Measurements from ENCODE around the gene CDON. TPM values are rescaled to one million over a fixed set of nuclear protein-coding genes. Genes with fewer than 3 reads are reported as not detected.

CDON gene
- total and polyA plus RNA-seq, 2 of the 13 experiments (the other 11 are each of a cell fraction or from before 2014, with no cell fraction given) = 9.6 to 12.8 TPM

DNA sequence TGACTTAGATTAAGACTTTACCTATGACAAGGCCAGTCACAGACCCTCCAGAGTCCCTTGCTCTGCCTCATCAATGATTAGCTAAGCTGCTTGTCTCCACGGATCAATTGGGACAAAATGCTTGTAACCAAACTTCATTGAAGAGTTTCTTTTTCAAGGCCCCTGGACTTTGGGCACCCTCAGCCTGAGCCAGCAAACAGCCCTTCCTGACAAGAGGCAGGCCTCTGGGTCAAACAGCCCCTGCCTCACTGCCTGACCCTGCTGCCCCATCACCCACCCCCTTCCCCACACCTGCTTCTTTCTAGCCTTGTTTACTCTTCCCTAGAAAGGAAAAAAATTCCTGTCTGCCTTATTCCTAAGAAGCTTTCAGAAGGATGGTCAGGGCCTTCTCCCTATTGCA lies 26.3 kb upstream of the CDON start (continued):
- TF ChIP-seq TFDP1 (CRISPR knock-in tag; IDR thresholded peaks at IDR 0.05; ENCODE audit: borderline replicate concordance) (no peak), ZNF614 (CRISPR knock-in tag; IDR thresholded peaks at IDR 0.05; ENCODE audit: borderline replicate concordance) (peak; percentile 78; the same call in 1 of the 2 replicates), IRF2 (CRISPR knock-in tag; IDR thresholded peaks at IDR 0.05) (peak; percentile 39; the same call in 1 of the 2 replicates), RXRA (CRISPR knock-in tag; IDR thresholded peaks at IDR 0.05) (peak; percentile 54; the same call in 1 of the 2 replicates), CBX2 (IDR thresholded peaks at IDR 0.05; ENCODE audit: low read depth, low read length) (no peak), CBX2 (CRISPR knock-in tag; IDR thresholded peaks at IDR 0.05; ENCODE audit: low read depth) (no peak), REPIN1 (CRISPR knock-in tag; IDR thresholded peaks at IDR 0.05; ENCODE audit: borderline replicate concordance, low read depth) (0 out of 2 replicates have a peak, but pooled peaks have one; percentile 60), ZBTB46 (CRISPR knock-in tag; IDR thresholded peaks at IDR 0.05; ENCODE audit: borderline replicate concordance) (no peak), YEATS2 (CRISPR knock-in tag; IDR thresholded peaks at IDR 0.05; ENCODE audit: borderline replicate concordance) (no peak), ZNF816 (CRISPR knock-in tag; IDR thresholded peaks at IDR 0.05; ENCODE audit: borderline replicate concordance) (no peak), CTCF (CRISPR knock-in tag; IDR thresholded peaks at IDR 0.05) (no peak), SUZ12 (IDR thresholded peaks at IDR 0.05; ENCODE audit: low read depth, low read length) (no peak), ZNF337 (CRISPR knock-in tag; IDR thresholded peaks at IDR 0.05; ENCODE audit: borderline replicate concordance, low read depth) (no peak), ZNF430 (CRISPR knock-in tag; IDR thresholded peaks at IDR 0.05) (no peak; the same call in 1 of the 2 replicates), PPARG (CRISPR knock-in tag; conservative IDR thresholded peaks at IDR 0.05) (peak; percentile 47; the same call in 1 of the 2 replicates), DNMT3B (CRISPR knock-in tag; conservative IDR thresholded peaks at IDR 0.05) (no peak), KAT7 (CRISPR knock-in tag; IDR thresholded peaks at IDR 0.05; ENCODE audit: borderline replicate concordance) (no peak), ZNF629 (CRISPR knock-in tag; conservative IDR thresholded peaks at IDR 0.05) (peak; percentile 37; the same call in 1 of the 2 replicates), PHB2 (IDR thresholded peaks at IDR 0.05; ENCODE audit: partially characterized antibody) (no peak), TP53 (CRISPR knock-in tag; conservative IDR thresholded peaks at IDR 0.05) (no peak), ZNF644 (CRISPR knock-in tag; IDR thresholded peaks at IDR 0.05; ENCODE audit: low read depth) (0 out of 2 replicates have a peak, but pooled peaks have one; percentile 50), ZNF562 (CRISPR knock-in tag; IDR thresholded peaks at IDR 0.05; ENCODE audit: borderline replicate concordance) (no peak), CREB1 (IDR thresholded peaks at IDR 0.05) (no peak), CREB1 (CRISPR knock-in tag; IDR thresholded peaks at IDR 0.05) (no peak), ZNF24 (IDR thresholded peaks at IDR 0.05) (no peak)
- TF ChIP-seq, protein P1, sequence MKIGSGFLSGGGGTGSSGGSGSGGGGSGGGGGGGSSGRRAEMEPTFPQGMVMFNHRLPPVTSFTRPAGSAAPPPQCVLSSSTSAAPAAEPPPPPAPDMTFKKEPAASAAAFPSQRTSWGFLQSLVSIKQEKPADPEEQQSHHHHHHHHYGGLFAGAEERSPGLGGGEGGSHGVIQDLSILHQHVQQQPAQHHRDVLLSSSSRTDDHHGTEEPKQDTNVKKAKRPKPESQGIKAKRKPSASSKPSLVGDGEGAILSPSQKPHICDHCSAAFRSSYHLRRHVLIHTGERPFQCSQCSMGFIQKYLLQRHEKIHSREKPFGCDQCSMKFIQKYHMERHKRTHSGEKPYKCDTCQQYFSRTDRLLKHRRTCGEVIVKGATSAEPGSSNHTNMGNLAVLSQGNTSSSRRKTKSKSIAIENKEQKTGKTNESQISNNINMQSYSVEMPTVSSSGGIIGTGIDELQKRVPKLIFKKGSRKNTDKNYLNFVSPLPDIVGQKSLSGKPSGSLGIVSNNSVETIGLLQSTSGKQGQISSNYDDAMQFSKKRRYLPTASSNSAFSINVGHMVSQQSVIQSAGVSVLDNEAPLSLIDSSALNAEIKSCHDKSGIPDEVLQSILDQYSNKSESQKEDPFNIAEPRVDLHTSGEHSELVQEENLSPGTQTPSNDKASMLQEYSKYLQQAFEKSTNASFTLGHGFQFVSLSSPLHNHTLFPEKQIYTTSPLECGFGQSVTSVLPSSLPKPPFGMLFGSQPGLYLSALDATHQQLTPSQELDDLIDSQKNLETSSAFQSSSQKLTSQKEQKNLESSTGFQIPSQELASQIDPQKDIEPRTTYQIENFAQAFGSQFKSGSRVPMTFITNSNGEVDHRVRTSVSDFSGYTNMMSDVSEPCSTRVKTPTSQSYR (CRISPR knock-in tag; IDR thresholded peaks at IDR 0.05; ENCODE audit: borderline replicate concordance) = peak; percentile 74; the same call in 1 of the 2 replicates

Data from HepG2 (cell line).